Fibroblast of lung (primary cell): ENCODE measurements around the gene MAP1LC3A. TPM values are rescaled to one million over a fixed set of nuclear protein-coding genes. Genes with fewer than 3 reads are reported as not detected.
A peak's percentile ranks its signal among the peaks of the same experiment; 100 is the strongest.

ENCODE experiments used
- DNase-seq, 2 donors: peaks; one replicate each; pipeline versions ENCODE4 v3.0.0 to v3.0.0-alpha.2; 2010; ENCODE audit warnings: low read depth in 2 of 2
- H2AFZ ChIP-seq: 2 replicates; pipeline ENCODE4 v1.5.1; 2012; ENCODE audit warnings: low read length, control low read depth, inconsistent platforms
- H3K27ac ChIP-seq: 2 replicates; pipeline ENCODE4 v1.5.1; 2011; ENCODE audit warnings: low read length, control low read depth; ENCODE audit not compliant: insufficient read depth
- H3K27me3 ChIP-seq: 2 replicates; pipeline ENCODE4 v1.5.1; 2011; ENCODE audit warnings: mild to moderate bottlenecking, low read length; ENCODE audit not compliant: control insufficient read depth, insufficient read depth
- H3K36me3 ChIP-seq: 2 replicates; pipeline ENCODE4 v1.5.1; 2011; ENCODE audit warnings: low read length; ENCODE audit not compliant: control insufficient read depth, insufficient read depth
- H3K4me1 ChIP-seq: 2 replicates; pipeline ENCODE4 v1.5.1; 2011; ENCODE audit warnings: low read length; ENCODE audit not compliant: control insufficient read depth, insufficient read depth; ENCODE audit errors: extremely low read depth
- H3K4me2 ChIP-seq: 2 replicates; pipeline ENCODE4 v1.5.1; 2011; ENCODE audit warnings: low read length, control low read depth; ENCODE audit not compliant: insufficient read depth; ENCODE audit errors: extremely low read depth
- H3K4me3 ChIP-seq, 4 experiments: fragments of 200-600 bp in 1 of 4; sonication (generic) in 1 of 4; replicated peaks in 1 of 4; 2 replicates each; pipeline ENCODE4 v1.5.1; 2011 to 2016; ENCODE audit warnings: low read length in 4 of 4, low read depth in 3 of 4, mild to moderate bottlenecking in 3 of 4, control low read depth in 2 of 4, inconsistent platforms in 1 of 4, mixed read lengths in 1 of 4; ENCODE audit not compliant: insufficient read depth in 1 of 4; ENCODE audit errors: control extremely low read depth in 1 of 4
- H3K79me2 ChIP-seq: 2 replicates; pipeline ENCODE4 v1.5.1; 2012; ENCODE audit warnings: mild to moderate bottlenecking, low read length, inconsistent platforms; ENCODE audit not compliant: control insufficient read depth, insufficient read depth
- H3K9ac ChIP-seq: 2 replicates; pipeline ENCODE4 v1.5.1; 2011; ENCODE audit warnings: mild to moderate bottlenecking, low read length, control low read depth; ENCODE audit not compliant: insufficient read depth
- H3K9me3 ChIP-seq: 2 replicates; pipeline ENCODE4 v1.5.1; 2012; ENCODE audit warnings: low read depth, low read length; ENCODE audit not compliant: control insufficient read depth, insufficient read depth
- H4K20me1 ChIP-seq: 2 replicates; pipeline ENCODE4 v1.5.1; 2011; ENCODE audit warnings: low read length; ENCODE audit not compliant: control insufficient read depth, insufficient read depth; ENCODE audit errors: extremely low read depth
- EZH2 ChIP-seq: IDR thresholded peaks from 2 replicates; pipeline ENCODE4 v1.5.1; 2012; ENCODE audit warnings: low read length, control low read depth, mild to moderate bottlenecking; ENCODE audit errors: missing control alignments
- polyA plus RNA-seq, 2 donors: library from polyadenylated mRNA; depleted of rRNA in 1 of 2; stranded (reverse) in 1 of 2; unstranded in 1 of 2; fragments of >200 nt; gene quantifications; 2 replicates each; pipeline ENCODE4 v1.2.1, GENCODE V29; 2011 to 2012; ENCODE audit warnings: missing spikeins in 1 of 2
- total RNA-seq: library from RNA; depleted of rRNA; stranded (reverse); fragments of >200 nt; gene quantifications from 2 replicates; pipeline ENCODE4 v1.2.1, GENCODE V29; 2014
- TF ChIP-seq, protein P1 (sequence below), 2 donors: IDR thresholded peaks in 1 of 2; conservative IDR thresholded peaks in 1 of 2; 1 replicate in 1 of 2; 2 replicates in 1 of 2; pipeline ENCODE4 v1.5.1; 2011 to 2012; ENCODE audit warnings: low read length in 2 of 2, control low read depth in 1 of 2, inconsistent platforms in 1 of 2, low read depth in 1 of 2, mild to moderate bottlenecking in 1 of 2

Gene MAP1LC3A
- total and polyA plus RNA-seq, 2 donors (not counting 1 experiment from before 2014, with no cell fraction given): 19.3 to 30.4 TPM

DNA sequence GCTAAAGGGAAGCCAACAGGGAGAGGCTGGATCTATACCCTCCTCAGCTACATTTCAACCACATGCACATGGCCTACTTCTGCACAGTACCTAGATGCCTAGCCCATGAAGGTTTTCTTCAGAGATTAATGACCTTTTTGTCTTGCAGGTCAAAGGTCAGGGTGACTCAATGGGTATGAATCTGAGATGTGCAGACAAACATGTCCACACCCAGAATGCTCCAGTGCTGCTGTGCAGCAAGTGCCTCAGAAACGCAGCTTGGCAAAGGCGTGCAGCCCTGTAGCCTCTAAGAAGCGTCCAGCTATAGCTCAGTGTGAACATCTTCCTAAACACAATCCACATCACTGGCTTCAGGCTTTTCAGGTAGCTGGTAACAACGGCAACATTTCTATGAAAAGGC, 24.4 kb downstream of the MAP1LC3A start:
- no peaks in the 10 kb centered on the region for H3K79me2 ChIP-seq
- no peak overlapping the region for H3K9ac ChIP-seq
- H3K4me2 ChIP-seq: no peak overlapping the region
- no peak overlapping the region for H3K4me3 ChIP-seq
- H2AFZ ChIP-seq: no peak overlapping the region
- H3K36me3 ChIP-seq: no peaks in the 10 kb centered on the region
- peaks cover 14% of the 10 kb centered on the region for H3K4me1 ChIP-seq
- no peak for TF ChIP-seq EZH2
- TF ChIP-seq, protein P1, sequence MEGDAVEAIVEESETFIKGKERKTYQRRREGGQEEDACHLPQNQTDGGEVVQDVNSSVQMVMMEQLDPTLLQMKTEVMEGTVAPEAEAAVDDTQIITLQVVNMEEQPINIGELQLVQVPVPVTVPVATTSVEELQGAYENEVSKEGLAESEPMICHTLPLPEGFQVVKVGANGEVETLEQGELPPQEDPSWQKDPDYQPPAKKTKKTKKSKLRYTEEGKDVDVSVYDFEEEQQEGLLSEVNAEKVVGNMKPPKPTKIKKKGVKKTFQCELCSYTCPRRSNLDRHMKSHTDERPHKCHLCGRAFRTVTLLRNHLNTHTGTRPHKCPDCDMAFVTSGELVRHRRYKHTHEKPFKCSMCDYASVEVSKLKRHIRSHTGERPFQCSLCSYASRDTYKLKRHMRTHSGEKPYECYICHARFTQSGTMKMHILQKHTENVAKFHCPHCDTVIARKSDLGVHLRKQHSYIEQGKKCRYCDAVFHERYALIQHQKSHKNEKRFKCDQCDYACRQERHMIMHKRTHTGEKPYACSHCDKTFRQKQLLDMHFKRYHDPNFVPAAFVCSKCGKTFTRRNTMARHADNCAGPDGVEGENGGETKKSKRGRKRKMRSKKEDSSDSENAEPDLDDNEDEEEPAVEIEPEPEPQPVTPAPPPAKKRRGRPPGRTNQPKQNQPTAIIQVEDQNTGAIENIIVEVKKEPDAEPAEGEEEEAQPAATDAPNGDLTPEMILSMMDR (conservative IDR thresholded peaks at IDR 0.05 in 1 of 2, IDR thresholded peaks at IDR 0.05 in 1 of 2; ENCODE audit: low read depth in 1 of 2, low read length in 2 of 2): no peak
- no peaks in the 10 kb centered on the region for H3K27me3 ChIP-seq
- no peaks in the 10 kb centered on the region for H4K20me1 ChIP-seq
- H3K27ac ChIP-seq: no peak overlapping the region
- DNase-seq: peak; percentile 25 to 41
- H3K9me3 ChIP-seq: no peaks in the 10 kb centered on the region

DNA sequence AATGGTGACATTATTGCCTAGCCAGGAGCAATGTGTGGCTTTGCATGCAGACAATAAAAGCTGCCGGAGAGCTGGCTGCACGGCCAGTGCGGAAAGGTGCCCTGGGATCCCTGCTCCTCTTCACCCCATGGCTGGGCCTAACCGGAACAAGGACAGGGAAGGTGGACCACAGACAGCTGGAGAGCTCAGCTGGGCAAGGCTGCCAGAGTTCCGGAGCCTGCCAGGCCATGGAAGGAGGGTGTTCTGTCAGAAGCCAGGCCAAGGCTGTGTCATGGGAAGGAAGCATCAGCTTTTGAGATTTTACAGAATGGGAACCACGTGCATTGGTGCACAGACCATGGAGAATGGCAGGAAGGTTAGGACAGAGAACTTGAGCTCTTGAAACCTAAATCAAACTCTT, 25.0 kb downstream of the MAP1LC3A start:
- no peak for DNase-seq
- no peak overlapping the region for H3K9ac ChIP-seq

DNA sequence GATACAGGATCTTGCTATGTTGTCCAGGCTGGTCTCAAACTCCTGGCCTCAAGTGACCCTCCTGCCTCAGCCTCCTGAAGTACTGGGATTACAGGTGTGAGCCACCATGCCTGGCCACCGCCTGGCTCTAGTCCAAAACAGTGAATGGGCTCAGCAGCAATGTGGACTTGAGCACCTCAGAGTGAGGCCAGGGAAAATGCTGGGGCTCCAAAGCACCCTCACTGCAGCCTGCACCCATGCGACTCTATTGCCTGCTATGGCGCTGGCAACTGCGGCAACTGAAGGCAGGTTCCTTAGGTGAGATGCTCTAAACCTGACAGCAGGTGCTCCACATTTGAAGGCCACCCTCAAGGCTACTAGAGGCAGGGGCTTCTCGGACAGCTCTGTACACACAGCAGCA, 26.5 kb downstream of the MAP1LC3A start:
- Histone ChIP-seq H3K4me3 (no peak overlapping the region), H3K79me2 (no peaks in the 10 kb centered on the region), H3K36me3 (no peaks in the 10 kb centered on the region), H3K27me3 (no peaks in the 10 kb centered on the region), H3K4me2 (no peak overlapping the region), H3K4me1 (peaks cover 9% of the 10 kb centered on the region), H3K9me3 (no peaks in the 10 kb centered on the region), H3K9ac (no peak overlapping the region), H2AFZ (no peak overlapping the region), H3K27ac (no peak overlapping the region), H4K20me1 (no peaks in the 10 kb centered on the region)
- DNase-seq: no peak
- TF ChIP-seq, protein P1 (conservative IDR thresholded peaks at IDR 0.05 in 1 of 2, IDR thresholded peaks at IDR 0.05 in 1 of 2; ENCODE audit: low read depth in 1 of 2, low read length in 2 of 2): no peak
- no peak for TF ChIP-seq EZH2

More for the DNA sequence above, 25.0 kb downstream of the MAP1LC3A start:
- Histone ChIP-seq H2AFZ (no peak overlapping the region), H3K4me1 (peaks cover 14% of the 10 kb centered on the region), H4K20me1 (no peaks in the 10 kb centered on the region), H3K4me2 (no peak overlapping the region), H3K27ac (no peak overlapping the region), H3K36me3 (no peaks in the 10 kb centered on the region), H3K9me3 (no peaks in the 10 kb centered on the region), H3K4me3 (no peak overlapping the region), H3K27me3 (no peaks in the 10 kb centered on the region), H3K79me2 (no peaks in the 10 kb centered on the region)
- TF ChIP-seq EZH2: no peak
- TF ChIP-seq, protein P1 (conservative IDR thresholded peaks at IDR 0.05 in 1 of 2, IDR thresholded peaks at IDR 0.05 in 1 of 2; ENCODE audit: low read depth in 1 of 2, low read length in 2 of 2): no peak
